HG03135 (cell line): ENCODE measurements around the gene TEX14.
"Not testable (repeated sequence)": the region's sequence is repeated elsewhere in the genome, so short reads cannot be mapped to it uniquely, and the experiment has no call there.

Experiments used
- ATAC-seq: cut with Tn5 transposase; IDR thresholded peaks from one replicate; pipeline ENCODE4 v1.9.1; 2021; ENCODE audit warnings: mild to moderate bottlenecking, moderate library complexity; ENCODE audit not compliant: unreplicated experiment

Gene TEX14

DNA sequence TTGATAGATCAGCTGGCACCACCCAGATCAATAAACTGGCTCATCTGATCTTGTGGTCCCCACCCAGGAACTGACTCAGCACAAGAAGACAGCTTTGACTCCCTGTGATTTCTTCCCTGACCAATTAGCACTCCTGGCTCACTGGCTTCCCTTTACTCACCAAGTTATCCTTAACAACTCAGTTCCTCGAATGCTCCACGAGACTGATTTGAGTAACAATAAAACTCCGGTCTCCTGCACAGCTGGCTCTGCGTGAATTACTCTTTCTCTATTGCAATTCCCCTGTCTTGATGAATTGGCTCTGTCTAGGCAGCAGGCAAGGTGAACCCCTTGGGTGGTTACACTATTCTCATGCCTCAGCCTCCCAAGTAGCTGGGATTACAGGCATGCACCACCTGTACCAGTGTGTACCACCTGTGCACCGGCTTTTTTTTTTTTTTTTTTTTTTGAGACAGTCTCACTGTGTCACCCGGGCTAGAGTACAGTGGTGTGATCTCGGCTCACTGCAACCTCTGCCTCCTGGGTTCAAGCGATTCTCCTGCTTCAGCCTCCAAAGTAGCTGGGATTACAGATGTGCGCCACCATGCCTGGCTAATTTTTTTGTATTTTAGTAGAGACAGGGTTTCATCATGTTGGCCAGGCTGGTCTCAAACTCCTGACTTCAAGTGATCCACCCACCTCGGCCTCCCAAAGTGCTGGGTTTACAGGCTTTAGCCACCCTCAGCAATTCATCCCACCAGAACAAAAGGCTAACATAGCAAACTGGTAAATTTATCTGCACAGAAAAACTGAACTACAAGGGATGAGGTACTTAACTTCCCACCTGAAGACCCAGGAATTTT lies 33.7 kb downstream of the TEX14 start:
- not testable (repeated sequence) for ATAC-seq

DNA sequence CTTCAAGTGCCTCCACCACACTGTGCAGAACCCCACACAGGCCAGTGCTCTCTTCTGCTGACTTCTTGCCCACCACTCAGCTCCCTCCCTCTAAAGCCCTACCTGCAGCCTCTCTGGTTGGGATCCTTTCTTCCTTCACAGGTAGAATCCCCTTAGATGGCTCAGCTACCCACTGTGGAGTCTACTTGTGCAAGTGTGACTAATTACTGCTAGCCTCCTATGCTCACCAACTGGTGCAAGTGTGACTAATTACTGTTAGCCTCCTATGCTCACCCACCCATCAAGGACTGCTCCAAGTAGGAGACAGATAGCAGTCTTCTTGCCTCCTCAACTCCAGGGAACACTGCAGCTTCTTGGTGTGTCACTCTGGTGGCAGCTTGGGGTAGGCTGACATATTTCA lies 43.6 kb downstream of the TEX14 start:
- no peak for ATAC-seq

- ATAC-seq = no peak
Observed at GRCh38 chr17:58643147-58643546, 48.7 kb downstream of the TEX14 start.

DNA sequence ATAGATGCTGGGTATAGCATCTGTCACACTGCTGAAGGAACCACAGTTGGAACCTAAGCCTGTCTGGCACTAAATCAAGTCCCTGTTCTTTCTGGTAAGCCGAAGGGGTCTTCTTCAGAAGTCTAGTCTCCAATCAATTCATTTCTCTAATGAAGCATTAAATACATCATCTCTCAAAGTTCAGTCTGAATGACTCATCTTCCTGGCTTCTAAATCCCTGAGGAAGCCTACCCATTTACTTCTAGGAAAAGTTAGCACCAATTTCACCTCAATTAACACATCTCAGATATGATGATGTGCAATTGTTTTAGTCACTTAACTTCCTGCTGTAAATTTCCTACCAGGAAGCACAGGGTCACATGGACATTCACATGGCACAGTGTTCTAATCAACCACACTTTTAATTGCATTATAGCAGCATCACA lies 49.9 kb downstream of the TEX14 start:
- no peak for ATAC-seq

GRCh38 chr17:58640202-58640601 lies 51.6 kb downstream of the TEX14 start:
- ATAC-seq = no peak

DNA sequence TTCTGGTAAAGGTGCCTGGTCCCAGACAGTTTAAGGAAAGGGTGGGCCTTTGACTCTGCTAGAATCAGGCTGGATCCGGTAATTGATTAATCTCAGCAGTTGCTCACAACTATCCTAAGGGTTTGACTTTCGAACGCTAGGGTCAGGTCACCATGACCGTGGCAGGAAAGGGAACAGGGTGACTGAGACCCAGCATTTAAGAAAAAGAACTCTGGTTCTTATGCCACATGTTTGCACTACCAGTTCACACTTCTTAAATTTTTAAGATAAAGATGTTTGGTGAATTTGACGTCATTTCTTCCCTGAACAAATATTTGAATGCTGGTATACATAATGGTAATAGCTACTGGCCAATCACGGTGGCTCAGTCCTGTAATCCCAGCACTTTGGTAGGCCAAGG lies 52.2 kb downstream of the TEX14 start:
- ATAC-seq = no peak

GRCh38 chr17:58637011-58637570 lies 54.8 kb downstream of the TEX14 start:
- no peak for ATAC-seq

- ATAC-seq = no peak
Observed at GRCh38 chr17:58632324-58633314, 59.2 kb downstream of the TEX14 start.

GRCh38 chr17:58631523-58632323 lies 60.1 kb downstream of the TEX14 start:
- peak; percentile 78 for ATAC-seq

DNA sequence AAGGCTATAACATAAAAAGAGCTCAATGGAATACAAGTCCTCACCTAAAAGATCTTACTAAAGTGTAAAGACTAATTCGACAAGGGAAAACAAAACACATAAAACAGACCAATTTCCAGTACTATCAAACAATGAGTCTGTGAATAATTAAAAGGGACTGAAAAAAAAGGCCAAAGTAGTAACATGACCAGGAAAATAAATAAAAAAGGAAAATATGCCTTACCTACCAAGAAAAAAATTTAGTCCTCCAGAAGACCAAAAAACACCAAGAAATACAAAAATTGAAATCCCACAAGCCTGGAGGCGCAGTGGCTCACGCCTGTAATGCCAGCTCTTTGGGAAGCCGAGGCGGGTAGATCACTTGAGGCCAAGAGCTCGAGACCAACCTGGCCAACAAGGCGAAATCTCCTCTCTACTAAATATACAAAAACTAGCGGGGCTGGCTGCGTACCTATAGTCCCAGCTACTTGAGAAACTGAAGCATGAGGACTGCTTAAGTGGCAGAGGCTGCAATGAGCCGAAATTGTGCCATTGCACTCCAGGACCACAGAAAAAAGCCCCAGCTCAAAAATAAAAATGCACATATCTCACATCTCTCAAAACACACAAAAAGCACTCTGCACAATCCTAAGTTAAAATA lies 60.8 kb downstream of the TEX14 start:
- ATAC-seq = peak; percentile 51

- ATAC-seq = no peak
Observed at GRCh38 chr17:58626905-58627304, 64.9 kb downstream of the TEX14 start.

GRCh38 chr17:58624751-58625150 lies 67.1 kb downstream of the TEX14 start:
- ATAC-seq = no peak

DNA sequence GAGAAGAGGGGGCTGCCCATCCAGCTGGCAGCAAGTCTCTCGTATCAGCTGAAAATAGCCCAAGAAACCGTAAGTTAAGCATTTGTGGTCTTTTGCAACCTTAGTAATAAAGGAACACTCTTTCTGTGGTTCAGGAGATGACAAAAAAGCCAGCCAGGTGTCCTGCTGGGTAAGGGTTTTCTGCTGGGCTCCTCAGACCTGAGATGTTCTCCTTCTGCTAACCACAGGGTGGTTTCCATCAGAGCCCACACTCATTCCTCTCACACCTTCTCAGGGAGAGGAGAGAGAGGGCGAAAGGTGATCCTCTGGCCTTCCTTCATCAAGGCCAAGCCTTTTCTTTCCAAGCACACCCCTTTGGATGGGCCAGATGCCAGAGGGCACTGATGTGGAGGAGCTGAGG lies 70.7 kb downstream of the TEX14 start:
- ATAC-seq = peak; percentile 63

- no peak for ATAC-seq
Observed at GRCh38 chr17:58618336-58618735, 73.5 kb downstream of the TEX14 start.

- ATAC-seq = no peak
Observed at GRCh38 chr17:58617563-58617962, 74.3 kb downstream of the TEX14 start.

- ATAC-seq = peak; percentile 53
Observed at GRCh38 chr17:58615768-58616659, 75.8 kb downstream of the TEX14 start.

DNA sequence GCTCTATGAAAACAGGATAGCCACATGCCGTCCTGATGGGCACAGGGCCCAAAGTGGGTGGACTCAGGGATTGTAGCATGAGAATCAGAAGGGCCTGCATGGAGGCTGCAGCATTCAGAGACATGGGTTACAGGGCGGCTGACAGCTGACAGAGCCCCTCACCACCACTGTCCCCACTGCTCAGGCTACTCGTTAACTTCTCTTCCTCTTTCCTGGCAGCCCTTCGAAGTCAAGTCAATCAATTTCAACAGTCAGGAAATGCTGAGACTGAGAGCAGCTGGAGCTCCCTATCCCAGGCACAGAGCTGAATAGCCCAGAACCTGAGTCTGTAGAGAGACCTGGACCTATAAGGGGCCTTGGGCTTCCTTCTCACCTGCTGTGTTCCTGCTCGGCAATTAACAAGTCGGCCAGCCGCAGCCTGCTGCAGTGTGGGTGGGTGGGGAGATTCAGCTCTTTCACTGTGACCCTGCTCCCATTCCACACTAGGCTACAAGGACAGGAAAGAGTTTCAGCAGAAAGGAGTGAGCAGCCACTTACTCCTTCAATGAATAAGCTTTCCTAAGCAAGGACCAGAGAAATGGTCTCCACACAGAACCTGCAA lies 76.9 kb downstream of the TEX14 start:
- ATAC-seq = no peak

- ATAC-seq = no peak
Observed at GRCh38 chr17:58611331-58611730, 80.5 kb downstream of the TEX14 start.

- no peak for ATAC-seq
Observed at GRCh38 chr17:58606934-58607333, 84.9 kb downstream of the TEX14 start.
